ENCODE results near the gene PALD1. TPM values are rescaled to one million over a fixed set of nuclear protein-coding genes. Genes with fewer than 3 reads are reported as not detected.

Gene PALD1
- total RNA-seq, 1 donor from 2014 or later = 1.2 TPM

GRCh38 chr10:70487824-70488223 is 9.3 kb downstream of the PALD1 start:
- Mint-ChIP-seq H3K4me1 (ENCODE audit: low read depth) (no peaks in the 10 kb centered on the region), H3K36me3 (ENCODE audit: insufficient read depth) (no peaks in the 10 kb centered on the region), H3K27ac (no peak overlapping the region), H3K9me3 (ENCODE audit: low read depth) (no peaks in the 10 kb centered on the region), H3K27me3 (peaks cover 3% of the 10 kb centered on the region), H3K4me3 (ENCODE audit: low read depth) (no peak overlapping the region)
- DNase-seq (ENCODE audit: low spot score, unreplicated experiment) = no peak
- TF ChIP-seq, protein P1, sequence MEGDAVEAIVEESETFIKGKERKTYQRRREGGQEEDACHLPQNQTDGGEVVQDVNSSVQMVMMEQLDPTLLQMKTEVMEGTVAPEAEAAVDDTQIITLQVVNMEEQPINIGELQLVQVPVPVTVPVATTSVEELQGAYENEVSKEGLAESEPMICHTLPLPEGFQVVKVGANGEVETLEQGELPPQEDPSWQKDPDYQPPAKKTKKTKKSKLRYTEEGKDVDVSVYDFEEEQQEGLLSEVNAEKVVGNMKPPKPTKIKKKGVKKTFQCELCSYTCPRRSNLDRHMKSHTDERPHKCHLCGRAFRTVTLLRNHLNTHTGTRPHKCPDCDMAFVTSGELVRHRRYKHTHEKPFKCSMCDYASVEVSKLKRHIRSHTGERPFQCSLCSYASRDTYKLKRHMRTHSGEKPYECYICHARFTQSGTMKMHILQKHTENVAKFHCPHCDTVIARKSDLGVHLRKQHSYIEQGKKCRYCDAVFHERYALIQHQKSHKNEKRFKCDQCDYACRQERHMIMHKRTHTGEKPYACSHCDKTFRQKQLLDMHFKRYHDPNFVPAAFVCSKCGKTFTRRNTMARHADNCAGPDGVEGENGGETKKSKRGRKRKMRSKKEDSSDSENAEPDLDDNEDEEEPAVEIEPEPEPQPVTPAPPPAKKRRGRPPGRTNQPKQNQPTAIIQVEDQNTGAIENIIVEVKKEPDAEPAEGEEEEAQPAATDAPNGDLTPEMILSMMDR (IDR thresholded peaks at IDR 0.05; ENCODE audit: unreplicated experiment) = no peak

- peaks cover 12% of the 10 kb centered on the region for H3K27me3 Mint-ChIP-seq
- no peaks in the 10 kb centered on the region for H3K36me3 Mint-ChIP-seq (ENCODE audit: insufficient read depth)
- peaks cover 5% of the 10 kb centered on the region for H3K4me1 Mint-ChIP-seq (ENCODE audit: low read depth)
- no peaks in the 10 kb centered on the region for H3K9me3 Mint-ChIP-seq (ENCODE audit: low read depth)
- TF ChIP-seq, protein P1 (IDR thresholded peaks at IDR 0.05; ENCODE audit: unreplicated experiment) = no peak
- no peak for DNase-seq (ENCODE audit: low spot score, unreplicated experiment)
- H3K4me3 Mint-ChIP-seq (ENCODE audit: low read depth) = no peak overlapping the region
- H3K27ac Mint-ChIP-seq = no peak overlapping the region
Measured at GRCh38 chr10:70490142-70490541, 11.6 kb downstream of the PALD1 start.

DNA sequence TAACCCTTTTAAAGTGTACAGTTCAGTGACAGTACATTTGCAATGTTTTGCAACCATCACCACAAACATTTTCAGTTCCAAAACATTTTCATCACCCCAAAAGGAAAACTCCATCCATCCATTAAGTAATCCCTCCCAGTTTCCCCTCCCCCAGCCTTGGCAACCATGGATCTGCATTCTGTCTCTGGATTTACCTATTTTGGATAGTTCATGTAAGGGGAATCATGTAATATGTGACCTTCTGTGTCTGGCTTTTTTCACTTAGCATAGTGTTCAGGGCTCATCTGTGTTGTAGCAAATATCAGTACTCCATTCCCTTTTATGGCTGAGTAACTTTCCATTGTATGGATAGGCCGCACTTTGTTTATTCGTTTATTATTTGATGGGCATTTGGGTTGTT is 13.0 kb downstream of the PALD1 start:
- H3K27ac Mint-ChIP-seq = no peak overlapping the region
- DNase-seq (ENCODE audit: low spot score, unreplicated experiment) = no peak

GRCh38 chr10:70492786-70493659 is 14.5 kb downstream of the PALD1 start:
- Mint-ChIP-seq H3K36me3 (ENCODE audit: insufficient read depth) (no peaks in the 10 kb centered on the region), H3K4me3 (ENCODE audit: low read depth) (no peak overlapping the region), H3K4me1 (ENCODE audit: low read depth) (peaks cover 5% of the 10 kb centered on the region), H3K27me3 (peaks cover 14% of the 10 kb centered on the region), H3K27ac (no peak overlapping the region), H3K9me3 (ENCODE audit: low read depth) (no peaks in the 10 kb centered on the region)
- TF ChIP-seq, protein P1 (IDR thresholded peaks at IDR 0.05; ENCODE audit: unreplicated experiment) = no peak
- DNase-seq (ENCODE audit: low spot score, unreplicated experiment) = no peak

More for the DNA sequence above, 13.0 kb downstream of the PALD1 start:
- H3K36me3 Mint-ChIP-seq (ENCODE audit: insufficient read depth) = no peaks in the 10 kb centered on the region
- H3K27me3 Mint-ChIP-seq = peaks cover 14% of the 10 kb centered on the region
- H3K4me1 Mint-ChIP-seq (ENCODE audit: low read depth) = peaks cover 5% of the 10 kb centered on the region
- TF ChIP-seq, protein P1 (IDR thresholded peaks at IDR 0.05; ENCODE audit: unreplicated experiment) = no peak
- no peak overlapping the region for H3K4me3 Mint-ChIP-seq (ENCODE audit: low read depth)
- no peaks in the 10 kb centered on the region for H3K9me3 Mint-ChIP-seq (ENCODE audit: low read depth)

GRCh38 chr10:70493660-70494234 is 15.2 kb downstream of the PALD1 start:
- Mint-ChIP-seq H3K27ac (no peak overlapping the region), H3K27me3 (peaks cover 14% of the 10 kb centered on the region), H3K4me3 (ENCODE audit: low read depth) (no peak overlapping the region), H3K9me3 (ENCODE audit: low read depth) (no peaks in the 10 kb centered on the region), H3K36me3 (ENCODE audit: insufficient read depth) (no peaks in the 10 kb centered on the region), H3K4me1 (ENCODE audit: low read depth) (peaks cover 5% of the 10 kb centered on the region)
- DNase-seq (ENCODE audit: low spot score, unreplicated experiment) = peak; percentile 26
- TF ChIP-seq, protein P1 (IDR thresholded peaks at IDR 0.05; ENCODE audit: unreplicated experiment) = no peak
